BE2C (cell line): Measurements from ENCODE around the gene PRAMEF14.
"Not testable (repeated sequence)": the region's sequence is repeated elsewhere in the genome, so short reads cannot be mapped to it uniquely, and the experiment has no call there.

Experiments
- DNase-seq: peaks from one replicate; pipeline ENCODE4 v3.0.0-alpha.2; 2020
- H3K27me3 ChIP-seq: fragments of 250-450 bp; sonication (Bioruptor Pico); 2 replicates; pipeline ENCODE4 v1.5.1; 2020; ENCODE audit warnings: mild to moderate bottlenecking
- H3K36me3 ChIP-seq: fragments of 250-450 bp; sonication (Bioruptor Pico); 2 replicates; pipeline ENCODE4 v1.5.1; 2020; ENCODE audit warnings: mild to moderate bottlenecking
- H3K4me1 ChIP-seq: fragments of 250-450 bp; sonication (Bioruptor Pico); 2 replicates; pipeline ENCODE4 v1.5.1; 2020
- H3K4me3 ChIP-seq: 2 replicates; pipeline ENCODE4 v1.5.1; 2011; ENCODE audit warnings: low read depth, low read length
- H3K9me3 ChIP-seq: fragments of 250-450 bp; sonication (Bioruptor Pico); 2 replicates; pipeline ENCODE4 v1.5.1; 2020

Gene PRAMEF14

GRCh38 chr1:13315281-13315680 is 31.7 kb downstream of the PRAMEF14 start, which contains the start of gene PRAMEF15:
Gene PRAMEF15 (plus strand): TSS chr1:13315581. CDS start chr1:13318408, 2,827 bp downstream.
- not testable (repeated sequence) for H3K4me1 ChIP-seq, H3K4me3 ChIP-seq, H3K9me3 ChIP-seq, H3K36me3 ChIP-seq, DNase-seq, H3K27me3 ChIP-seq

DNA sequence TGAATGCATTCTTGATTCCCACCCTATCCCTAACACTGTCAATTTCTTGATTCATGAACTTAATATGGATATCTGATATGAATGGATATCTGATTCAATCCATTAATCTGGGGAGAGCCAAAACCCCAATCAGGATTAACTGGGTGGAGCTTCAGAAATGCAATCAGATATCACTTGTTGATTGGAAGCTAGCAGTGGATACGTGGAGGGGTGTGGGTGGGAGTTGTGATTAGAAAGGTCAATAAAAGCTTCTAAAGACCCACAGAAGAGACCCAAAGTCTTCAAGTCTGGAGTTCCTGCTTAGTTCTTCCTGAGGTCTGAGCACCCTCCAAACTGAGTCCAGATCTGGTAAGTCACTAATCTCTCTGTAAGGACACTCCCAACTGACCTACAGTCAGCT is 43.7 kb downstream of the PRAMEF14 start, which contains the start of gene PRAMEF33:
Gene PRAMEF33, plus strand, starts transcription at position 301 of the 400 bp plus-strand sequence. CDS start 2,416 bp downstream, outside the sequence.
- H3K4me1 ChIP-seq, H3K4me3 ChIP-seq, DNase-seq, H3K9me3 ChIP-seq, H3K36me3 ChIP-seq, H3K27me3 ChIP-seq: not testable (repeated sequence)

GRCh38 chr1:13302197-13302596 is 44.7 kb downstream of the PRAMEF14 start:
- not testable (repeated sequence) for H3K9me3 ChIP-seq, H3K36me3 ChIP-seq, H3K4me3 ChIP-seq, DNase-seq, H3K4me1 ChIP-seq, H3K27me3 ChIP-seq

- H3K27me3 ChIP-seq, DNase-seq, H3K36me3 ChIP-seq, H3K9me3 ChIP-seq, H3K4me3 ChIP-seq, H3K4me1 ChIP-seq: not testable (repeated sequence)
Observed at GRCh38 chr1:13298699-13299098, 48.2 kb downstream of the PRAMEF14 start.

DNA sequence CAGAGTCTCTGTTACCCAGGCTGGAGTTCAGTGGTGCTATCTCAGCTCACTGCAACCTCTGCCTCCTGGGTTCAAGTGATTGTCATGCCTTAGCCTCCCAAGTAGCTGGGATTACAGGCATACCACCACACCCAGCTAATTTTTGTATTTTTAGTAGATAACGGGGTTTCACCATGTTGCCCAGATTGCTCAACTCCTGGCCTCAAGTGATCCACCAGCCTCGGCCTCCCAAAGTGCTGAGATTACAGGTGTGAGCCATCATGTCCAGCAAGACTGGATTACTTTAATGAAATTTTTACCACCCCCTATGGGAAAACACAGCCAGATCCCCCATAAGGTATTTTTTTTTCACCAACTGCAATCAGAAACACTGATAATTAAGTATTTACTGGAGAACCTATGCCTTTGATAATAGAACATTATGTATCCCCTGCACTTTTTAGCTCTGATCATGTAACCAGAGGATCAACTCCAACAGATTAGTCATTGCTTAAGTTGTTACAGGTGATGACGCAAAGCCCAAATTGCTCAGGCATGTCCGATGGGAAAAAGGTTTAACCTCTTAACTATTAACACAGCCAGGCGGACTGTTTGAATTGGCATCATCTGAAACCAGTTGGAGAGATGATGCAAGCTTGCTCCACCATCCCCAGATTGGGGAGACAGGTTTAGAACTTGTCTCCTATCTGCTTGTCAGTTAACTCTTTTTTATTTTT is 49.6 kb downstream of the PRAMEF14 start:
- H3K4me1 ChIP-seq, H3K36me3 ChIP-seq, H3K27me3 ChIP-seq, H3K4me3 ChIP-seq, H3K9me3 ChIP-seq, DNase-seq: not testable (repeated sequence)
